Measurements from ENCODE around the gene RASL12.

Gene RASL12

DNA sequence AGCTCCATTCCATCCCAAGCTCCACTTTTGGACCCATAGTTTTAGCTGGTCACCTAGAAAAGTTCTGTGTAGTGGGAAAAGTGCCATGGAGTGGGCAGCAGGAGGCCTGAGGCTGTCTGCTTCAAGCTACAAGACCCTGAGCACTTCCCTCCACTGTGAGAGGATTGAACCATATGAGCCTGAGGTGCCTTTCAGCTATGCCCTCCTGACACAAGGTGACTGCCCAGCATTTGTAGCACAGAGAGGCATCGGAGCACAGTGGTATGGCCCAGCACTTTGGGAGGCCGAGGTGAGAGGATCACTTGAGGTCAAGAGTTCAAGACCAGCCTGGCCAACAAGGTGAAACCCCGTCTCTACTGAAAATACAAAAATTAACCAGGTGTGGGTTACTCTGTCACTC is 4.8 kb upstream of the RASL12 start:
- Histone ChIP-seq H3K27ac (no peak overlapping the region), H3K36me3 (no peaks in the 10 kb centered on the region), H3K4me3 (ENCODE audit: low read depth in 1 of 2, low read length in 1 of 2) (no peak overlapping the region), H3K27me3 (peaks cover 76% of the 10 kb centered on the region), H3K9me3 (no peaks in the 10 kb centered on the region), H3K4me1 (ENCODE audit: control insufficient read depth in 1 of 2, insufficient read depth in 1 of 2, low read depth in 1 of 2, low read length in 1 of 2) (no peaks in the 10 kb centered on the region)
- TF ChIP-seq, protein P1, sequence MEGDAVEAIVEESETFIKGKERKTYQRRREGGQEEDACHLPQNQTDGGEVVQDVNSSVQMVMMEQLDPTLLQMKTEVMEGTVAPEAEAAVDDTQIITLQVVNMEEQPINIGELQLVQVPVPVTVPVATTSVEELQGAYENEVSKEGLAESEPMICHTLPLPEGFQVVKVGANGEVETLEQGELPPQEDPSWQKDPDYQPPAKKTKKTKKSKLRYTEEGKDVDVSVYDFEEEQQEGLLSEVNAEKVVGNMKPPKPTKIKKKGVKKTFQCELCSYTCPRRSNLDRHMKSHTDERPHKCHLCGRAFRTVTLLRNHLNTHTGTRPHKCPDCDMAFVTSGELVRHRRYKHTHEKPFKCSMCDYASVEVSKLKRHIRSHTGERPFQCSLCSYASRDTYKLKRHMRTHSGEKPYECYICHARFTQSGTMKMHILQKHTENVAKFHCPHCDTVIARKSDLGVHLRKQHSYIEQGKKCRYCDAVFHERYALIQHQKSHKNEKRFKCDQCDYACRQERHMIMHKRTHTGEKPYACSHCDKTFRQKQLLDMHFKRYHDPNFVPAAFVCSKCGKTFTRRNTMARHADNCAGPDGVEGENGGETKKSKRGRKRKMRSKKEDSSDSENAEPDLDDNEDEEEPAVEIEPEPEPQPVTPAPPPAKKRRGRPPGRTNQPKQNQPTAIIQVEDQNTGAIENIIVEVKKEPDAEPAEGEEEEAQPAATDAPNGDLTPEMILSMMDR (IDR thresholded peaks at IDR 0.05) = no peak

DNA sequence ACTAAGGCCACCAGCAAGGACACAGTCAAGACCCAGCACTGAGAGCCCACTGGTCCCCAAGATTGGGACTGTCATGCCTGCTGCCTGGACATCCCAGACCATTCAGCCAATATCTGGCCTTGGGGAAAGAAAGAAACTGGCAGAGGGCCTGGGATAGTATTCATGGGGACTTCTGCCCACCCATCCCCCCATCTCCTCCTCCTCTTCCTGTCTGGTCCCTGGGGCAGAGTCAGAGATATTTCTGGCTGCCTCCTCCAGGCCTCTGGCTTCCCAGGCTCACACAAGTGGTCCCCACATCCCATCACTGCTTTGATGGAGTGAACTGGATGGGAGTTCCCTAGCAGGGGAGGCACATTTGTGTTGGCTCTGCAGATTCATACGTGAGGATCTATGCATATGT is 4.2 kb upstream of the RASL12 start:
- peaks cover 76% of the 10 kb centered on the region for H3K27me3 ChIP-seq
- no peak overlapping the region for H3K27ac ChIP-seq
- H3K36me3 ChIP-seq = no peaks in the 10 kb centered on the region
- no peaks in the 10 kb centered on the region for H3K4me1 ChIP-seq (ENCODE audit: control insufficient read depth in 1 of 2, insufficient read depth in 1 of 2, low read depth in 1 of 2, low read length in 1 of 2)
- TF ChIP-seq, protein P1 (IDR thresholded peaks at IDR 0.05) = no peak
- H3K9me3 ChIP-seq = no peaks in the 10 kb centered on the region
- no peak overlapping the region for H3K4me3 ChIP-seq (ENCODE audit: low read depth in 1 of 2, low read length in 1 of 2)

DNA sequence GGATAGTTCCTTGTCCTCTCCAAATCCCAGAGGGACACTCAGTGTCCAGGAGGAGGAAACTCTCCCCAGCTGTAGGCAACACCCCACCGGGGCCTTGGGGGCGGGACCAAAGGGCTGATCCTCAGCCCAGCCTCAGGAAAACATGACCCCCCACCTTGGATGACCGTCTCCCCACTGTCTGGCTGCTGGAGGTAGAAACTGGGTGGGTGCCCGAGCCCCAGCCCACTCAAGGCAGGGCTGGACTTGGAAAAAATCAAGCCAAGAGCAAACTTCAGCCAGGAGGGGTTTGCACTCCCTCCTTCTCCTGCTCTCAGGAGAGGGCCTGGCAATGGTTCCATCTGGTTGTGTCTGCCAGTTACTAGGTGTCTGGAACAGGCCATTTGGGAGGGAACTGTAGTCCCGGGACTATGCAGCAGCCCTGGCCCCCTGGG is 3.6 kb upstream of the RASL12 start:
- Histone ChIP-seq H3K4me3 (ENCODE audit: low read depth in 1 of 2, low read length in 1 of 2) (no peak overlapping the region), H3K36me3 (no peaks in the 10 kb centered on the region), H3K27ac (no peak overlapping the region), H3K4me1 (ENCODE audit: control insufficient read depth in 1 of 2, insufficient read depth in 1 of 2, low read depth in 1 of 2, low read length in 1 of 2) (no peaks in the 10 kb centered on the region), H3K9me3 (no peaks in the 10 kb centered on the region), H3K27me3 (peaks cover 76% of the 10 kb centered on the region)
- TF ChIP-seq, protein P1 (IDR thresholded peaks at IDR 0.05) = no peak

DNA sequence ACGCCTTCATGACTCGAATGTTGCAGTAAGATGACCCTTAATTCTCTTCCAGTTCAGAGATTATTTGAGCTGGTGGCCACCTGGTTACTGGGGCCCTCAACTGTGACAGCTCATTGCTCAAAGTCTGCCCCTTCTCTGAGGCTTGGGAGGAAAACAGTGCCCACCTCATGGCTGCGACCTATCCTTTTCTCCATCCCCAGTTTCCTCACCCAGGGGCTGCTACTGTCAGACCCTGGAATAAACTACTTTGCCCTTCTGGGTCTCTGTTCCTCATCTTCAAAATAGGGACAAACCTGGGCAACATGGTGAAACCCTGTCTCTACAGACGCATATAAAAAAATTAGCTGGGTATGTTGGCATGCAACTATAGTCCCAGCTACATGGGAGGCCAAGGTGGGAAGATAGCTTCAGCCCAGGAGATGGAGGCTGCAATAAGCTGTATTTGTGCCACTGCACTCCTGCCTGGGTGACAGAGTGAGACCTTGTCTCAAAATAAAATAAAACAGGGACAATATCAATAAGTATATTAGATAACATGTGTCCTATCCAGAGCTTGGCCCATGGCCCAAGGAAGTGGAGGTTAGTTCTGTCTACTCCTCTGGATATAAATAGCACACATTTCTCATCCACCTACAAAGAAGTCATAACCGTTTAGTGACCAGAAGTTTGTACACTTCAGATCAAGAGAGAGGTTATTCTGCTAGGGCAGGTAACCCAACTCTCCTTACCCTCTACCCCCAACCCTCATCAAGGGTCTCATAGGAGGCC is 2.2 kb upstream of the RASL12 start:
- Histone ChIP-seq H3K4me3 (ENCODE audit: low read depth in 1 of 2, low read length in 1 of 2) (no peak overlapping the region), H3K36me3 (no peaks in the 10 kb centered on the region), H3K9me3 (no peaks in the 10 kb centered on the region), H3K4me1 (ENCODE audit: control insufficient read depth in 1 of 2, insufficient read depth in 1 of 2, low read depth in 1 of 2, low read length in 1 of 2) (no peaks in the 10 kb centered on the region), H3K27me3 (peaks cover 77% of the 10 kb centered on the region), H3K27ac (no peak overlapping the region)
- TF ChIP-seq, protein P1 (IDR thresholded peaks at IDR 0.05) = no peak

DNA sequence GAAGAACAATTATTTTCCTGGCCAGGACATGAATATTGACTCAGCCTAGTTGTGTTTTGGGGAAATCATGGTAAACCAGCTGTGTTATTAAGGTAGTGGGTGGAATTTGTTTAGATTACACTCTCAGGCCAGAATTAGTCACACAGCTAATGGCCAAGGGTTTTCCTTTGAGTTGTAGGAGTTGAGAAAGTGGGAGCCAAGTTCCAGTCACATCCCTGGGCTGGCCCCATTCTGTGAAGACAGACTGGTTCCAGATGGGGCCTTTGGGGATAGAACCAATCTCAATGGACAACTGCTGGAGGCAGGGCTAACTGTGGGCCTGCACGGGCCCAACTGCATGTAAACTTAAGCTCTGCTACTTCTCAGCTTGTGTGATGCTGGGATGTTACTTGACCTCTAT is 1.4 kb upstream of the RASL12 start:
- Histone ChIP-seq H3K36me3 (no peaks in the 10 kb centered on the region), H3K27me3 (peaks cover 85% of the 10 kb centered on the region), H3K4me3 (ENCODE audit: low read depth in 1 of 2, low read length in 1 of 2) (no peak overlapping the region), H3K27ac (no peak overlapping the region), H3K4me1 (ENCODE audit: control insufficient read depth in 1 of 2, insufficient read depth in 1 of 2, low read depth in 1 of 2, low read length in 1 of 2) (no peaks in the 10 kb centered on the region), H3K9me3 (no peaks in the 10 kb centered on the region)
- TF ChIP-seq, protein P1 (IDR thresholded peaks at IDR 0.05) = no peak

Measured in neutrophil (primary cell).